K562 (cell line): Measurements from ENCODE around the gene MTIF3. TPM values are rescaled to one million over a fixed set of nuclear protein-coding genes. Genes with fewer than 3 reads are reported as not detected.

Experiments
- CTBP1 ChIP-seq: fragments of 450-650 bp; IDR thresholded peaks from 2 replicates; pipeline ENCODE4 v1.6.1; 2016; ENCODE audit warnings: borderline replicate concordance
- DACH1 ChIP-seq: fragments of 450-650 bp; IDR thresholded peaks from 2 replicates; pipeline ENCODE4 v1.6.1; 2018; ENCODE audit not compliant: partially characterized antibody
- ETV6 ChIP-seq, 3 experiments: fragments of 150-350 bp in 1 of 3; sonication (generic) in 1 of 3; formaldehyde crosslinking in 1 of 3; IDR thresholded peaks; 2 replicates each; pipeline versions ENCODE4 v1.6.1 to v1.8.0; 2014 to 2022; ENCODE audit warnings: borderline replicate concordance in 2 of 3, low read depth in 2 of 3, antibody characterized with exemption in 1 of 3, low read length in 1 of 3, mild to moderate bottlenecking in 1 of 3, missing genetic modification reagents in 1 of 3
- HMBOX1 ChIP-seq: sonication (generic); IDR thresholded peaks from 2 replicates; pipeline ENCODE4 v1.6.1; 2016
- HNRNPLL ChIP-seq: fragments of 200-400 bp; formaldehyde crosslinking; IDR thresholded peaks from 2 replicates; pipeline ENCODE4 v1.6.1; 2017; ENCODE audit warnings: low read length, low read depth, mild to moderate bottlenecking; ENCODE audit not compliant: poor library complexity, severe bottlenecking
- IRF1 ChIP-seq: sonication (generic); formaldehyde crosslinking; IDR thresholded peaks from 2 replicates; pipeline ENCODE4 v1.8.0; 2022; ENCODE audit warnings: missing genetic modification reagents, mild to moderate bottlenecking, borderline replicate concordance
- MIER1 ChIP-seq: fragments of 450-650 bp; IDR thresholded peaks from 2 replicates; pipeline ENCODE4 v1.6.1; 2016; ENCODE audit warnings: antibody characterized with exemption, mild to moderate bottlenecking, low read depth
- NR3C1 ChIP-seq: sonication (generic); formaldehyde crosslinking; IDR thresholded peaks from 2 replicates; pipeline ENCODE4 v1.8.1; 2022; ENCODE audit warnings: missing genetic modification reagents
- PHF20 ChIP-seq: fragments of 450-650 bp; IDR thresholded peaks from 2 replicates; pipeline ENCODE4 v1.6.1; 2018; ENCODE audit not compliant: partially characterized antibody
- PREB ChIP-seq: sonication (generic); formaldehyde crosslinking; IDR thresholded peaks from 2 replicates; pipeline ENCODE4 v1.8.1; 2023; ENCODE audit warnings: mild to moderate bottlenecking, missing genetic modification reagents
- RAD21 ChIP-seq, 2 experiments: fragments of 250-450 bp in 1 of 2; fragments of 450-650 bp in 1 of 2; sonication (Bioruptor Pico) in 1 of 2; formaldehyde crosslinking in 1 of 2; IDR thresholded peaks in 1 of 2; conservative IDR thresholded peaks in 1 of 2; 2 replicates each; pipeline versions ENCODE4 v1.4.0 to v1.8.0; 2020 to 2022; ENCODE audit warnings: mild to moderate bottlenecking in 2 of 2, moderate library complexity in 1 of 2
- RUNX1 ChIP-seq: sonication (generic); IDR thresholded peaks from 2 replicates; pipeline ENCODE4 v1.6.1; 2016; ENCODE audit warnings: antibody characterized with exemption, low read depth
- YBX1 ChIP-seq: fragments of 450-650 bp; IDR thresholded peaks from 2 replicates; pipeline ENCODE4 v1.7.1; 2016; ENCODE audit warnings: mild to moderate bottlenecking
- ZC3H11A ChIP-seq: IDR thresholded peaks from 2 replicates; pipeline ENCODE4 v1.6.1; 2012; ENCODE audit warnings: low read depth, low read length, improper control_type of control experiment
- ZFP91 ChIP-seq: sonication (generic); formaldehyde crosslinking; IDR thresholded peaks from 2 replicates; pipeline ENCODE4 v1.8.0; 2022; ENCODE audit warnings: mild to moderate bottlenecking, missing genetic modification reagents
- ZFPM2 ChIP-seq: fragments of 250-450 bp; sonication (Bioruptor Pico); IDR thresholded peaks from 2 replicates; pipeline ENCODE4 v1.5.1; 2022; ENCODE audit warnings: mild to moderate bottlenecking
- ZNF561 ChIP-seq: fragments of 450-650 bp; formaldehyde crosslinking; conservative IDR thresholded peaks from 2 replicates; pipeline ENCODE4 v1.4.0; 2020; ENCODE audit warnings: mild to moderate bottlenecking, moderate library complexity
- ZNF57 ChIP-seq: fragments of 450-650 bp; formaldehyde crosslinking; IDR thresholded peaks from 2 replicates; pipeline ENCODE4 v1.4.0; 2020; ENCODE audit warnings: mild to moderate bottlenecking, moderate library complexity
- ZNF644 ChIP-seq: fragments of 200-800 bp; sonication (Bioruptor generic); IDR thresholded peaks from 2 replicates; pipeline ENCODE4 v1.6.1; 2016; ENCODE audit warnings: low read depth, missing genetic modification characterization, missing compliant biosample characterization
- ZNF740 ChIP-seq, 3 experiments: fragments of 200-800 bp in 1 of 3; sonication (Bioruptor generic) in 1 of 3; sonication (generic) in 1 of 3; formaldehyde crosslinking in 1 of 3; IDR thresholded peaks; 2 replicates each; pipeline versions ENCODE4 v1.6.1 to v1.8.0; 2016 to 2022; ENCODE audit warnings: mild to moderate bottlenecking in 2 of 3, missing compliant biosample characterization in 2 of 3, missing genetic modification characterization in 2 of 3, missing genetic modification reagents in 1 of 3
- polyA plus RNA-seq, 8 experiments: library from polyadenylated mRNA; depleted of rRNA in 4 of 8; stranded (reverse) in 5 of 8; unstranded in 3 of 8; fragments of >200 nt; fragmentation: Nextera tagmentation in 2 of 8; fragmentation: Illumina TruSeq in 1 of 8; extraction: Ambion mirVana in 2 of 8; extraction: Trizol in 1 of 8; gene quantifications; 2 replicates each; pipeline versions ENCODE4 v1.2.1 to v1.2.3, GENCODE V29; 2011 to 2014; ENCODE audit warnings: inconsistent platforms in 1 of 8, missing spikeins in 1 of 8
- total RNA-seq, 7 experiments: library from RNA; depleted of rRNA in 6 of 7; stranded (reverse); fragments of >200 nt in 6 of 7; fragmentation: Illumina TruSeq in 2 of 7; extraction: Trizol in 2 of 7; gene quantifications; 2 replicates each; pipeline versions ENCODE4 v1.2.1 to v1.2.3, GENCODE V29; 2011 to 2021; ENCODE audit warnings: low replicate concordance in 1 of 7

MTIF3 gene
- total and polyA plus RNA-seq, 9 of the 15 experiments (the other 6 are each of a cell fraction or from before 2014, with no cell fraction given), result 23.5 to 73.6 (median 45.2) TPM

GRCh38 chr13:27424246-27425157 is 25.9 kb downstream of the MTIF3 start, which contains the start of gene GTF3A (continued):
- TF ChIP-seq HMBOX1 (no peak), NR3C1 (CRISPR knock-in tag) (peak; percentile 93), ZFPM2 (CRISPR knock-in tag) (no peak), ZNF740 (CRISPR knock-in tag; IDR thresholded peaks at IDR 0.05) (no peak), ZNF740 (tag; IDR thresholded peaks at IDR 0.05) (no peak), ZC3H11A (no peak), DACH1 (no peak), ZNF57 (CRISPR knock-in tag) (no peak), ZNF561 (CRISPR knock-in tag) (no peak), YBX1 (no peak), RUNX1 (no peak), CTBP1 (peak; percentile 64), IRF1 (CRISPR knock-in tag) (no peak), ZFP91 (CRISPR knock-in tag) (no peak), PHF20 (no peak), PREB (no peak), RAD21 (CRISPR knock-in tag; conservative IDR thresholded peaks at IDR 0.05 in 1 of 2, IDR thresholded peaks at IDR 0.05 in 1 of 2) (no peak), MIER1 (no peak), ETV6 (IDR thresholded peaks at IDR 0.05; ENCODE audit: borderline replicate concordance in 1 of 2, low read depth in 2 of 2, low read length in 1 of 2) (0 out of 4 replicates have a peak, but pooled peaks of 1 of the 2 experiments have one; percentile 45), ETV6 (CRISPR knock-in tag; IDR thresholded peaks at IDR 0.05; ENCODE audit: borderline replicate concordance) (no peak; the same call in 1 of the 2 replicates), HNRNPLL (peak; percentile 89), ZNF644 (tag) (no peak)
